C4-2B (cell line): ENCODE measurements around the gene ARMC7.

Experiments
- CTCF ChIP-seq: fragments of 450-650 bp; conservative IDR thresholded peaks from 2 replicates; pipeline ENCODE4 v1.5.1; 2017; ENCODE audit warnings: mild to moderate bottlenecking
- ZFX ChIP-seq: fragments of 450-650 bp; IDR thresholded peaks from 2 replicates; pipeline ENCODE4 v1.6.1; 2017

DNA sequence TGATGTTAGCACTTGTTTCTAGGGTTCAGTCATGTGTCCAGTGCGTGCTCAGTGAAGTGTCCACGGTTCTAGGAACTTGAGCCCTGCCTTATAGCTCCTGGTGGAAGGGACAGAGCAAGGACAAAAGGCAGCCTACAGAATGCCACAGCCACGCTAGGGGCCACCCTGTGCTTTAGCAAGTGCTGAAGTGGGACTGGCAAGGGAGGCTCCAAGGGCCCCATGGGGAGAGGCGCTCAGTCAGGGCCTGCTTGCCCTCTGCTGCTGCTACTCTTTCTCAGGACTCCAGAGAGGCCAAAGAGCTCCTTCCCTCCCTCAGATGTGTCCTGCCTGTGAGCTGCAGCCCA is 15.0 kb downstream of the ARMC7 start:
- TF ChIP-seq ZFX: no peak
- TF ChIP-seq CTCF: no peak
